PC-9 (cell line): ENCODE results near the gene RAB7A.

ENCODE experiments used
- EZH2 ChIP-seq: fragments of 200-600 bp; sonication (generic); IDR thresholded peaks from 2 replicates; pipeline ENCODE4 v1.8.0; 2017; ENCODE audit warnings: antibody characterized with exemption, low read depth
- TF ChIP-seq, protein P1 (sequence below): fragments of 200-600 bp; sonication (generic); conservative IDR thresholded peaks from 2 replicates; pipeline ENCODE4 v1.6.1; 2017; ENCODE audit warnings: mixed run types, antibody characterized with exemption, mild to moderate bottlenecking, moderate library complexity

DNA sequence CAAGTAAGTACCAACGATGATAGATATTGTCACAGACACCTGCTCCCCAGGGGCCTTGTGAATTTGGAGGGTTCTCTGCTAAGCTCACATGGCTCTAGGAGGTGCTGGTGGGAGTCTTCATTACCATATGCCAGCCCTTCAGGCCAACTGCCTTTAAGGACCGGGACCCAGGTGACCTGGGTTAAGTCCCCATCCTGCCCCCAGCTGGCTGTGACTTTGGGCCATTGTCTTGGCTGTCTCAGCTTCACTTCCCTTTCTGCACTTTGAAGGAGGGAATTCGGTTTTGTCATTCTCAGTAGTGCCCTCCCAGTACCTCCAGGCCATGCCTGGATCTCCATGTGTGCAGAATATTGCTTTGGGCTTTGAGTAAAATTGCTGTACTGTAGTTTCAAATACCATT, 80.6 kb downstream of the RAB7A start:
- TF ChIP-seq, protein P1, sequence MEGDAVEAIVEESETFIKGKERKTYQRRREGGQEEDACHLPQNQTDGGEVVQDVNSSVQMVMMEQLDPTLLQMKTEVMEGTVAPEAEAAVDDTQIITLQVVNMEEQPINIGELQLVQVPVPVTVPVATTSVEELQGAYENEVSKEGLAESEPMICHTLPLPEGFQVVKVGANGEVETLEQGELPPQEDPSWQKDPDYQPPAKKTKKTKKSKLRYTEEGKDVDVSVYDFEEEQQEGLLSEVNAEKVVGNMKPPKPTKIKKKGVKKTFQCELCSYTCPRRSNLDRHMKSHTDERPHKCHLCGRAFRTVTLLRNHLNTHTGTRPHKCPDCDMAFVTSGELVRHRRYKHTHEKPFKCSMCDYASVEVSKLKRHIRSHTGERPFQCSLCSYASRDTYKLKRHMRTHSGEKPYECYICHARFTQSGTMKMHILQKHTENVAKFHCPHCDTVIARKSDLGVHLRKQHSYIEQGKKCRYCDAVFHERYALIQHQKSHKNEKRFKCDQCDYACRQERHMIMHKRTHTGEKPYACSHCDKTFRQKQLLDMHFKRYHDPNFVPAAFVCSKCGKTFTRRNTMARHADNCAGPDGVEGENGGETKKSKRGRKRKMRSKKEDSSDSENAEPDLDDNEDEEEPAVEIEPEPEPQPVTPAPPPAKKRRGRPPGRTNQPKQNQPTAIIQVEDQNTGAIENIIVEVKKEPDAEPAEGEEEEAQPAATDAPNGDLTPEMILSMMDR: no peak
- TF ChIP-seq EZH2: no peak
